GM23248 (cell line): ENCODE measurements around the gene RANGAP1. TPM values are rescaled to one million over a fixed set of nuclear protein-coding genes. Genes with fewer than 3 reads are reported as not detected.

Experiments
- DNase-seq: peaks from one replicate; pipeline ENCODE4 v3.0.0-alpha.2; 2015
- H2AFZ ChIP-seq: fragments of 200-600 bp; sonication (generic); 2 replicates; pipeline ENCODE4 v1.6.1; 2016; ENCODE audit warnings: antibody characterized with exemption
- H3F3A ChIP-seq: fragments of 200-600 bp; sonication (generic); 2 replicates; pipeline ENCODE4 v1.6.1; 2016; ENCODE audit warnings: mild to moderate bottlenecking, antibody characterized with exemption, mixed run types; ENCODE audit not compliant: insufficient read depth
- H3K27ac ChIP-seq: fragments of 200-600 bp; sonication (generic); 2 replicates; pipeline ENCODE4 v1.5.1; 2016; ENCODE audit warnings: mild to moderate bottlenecking
- H3K27me3 ChIP-seq: fragments of 200-600 bp; sonication (generic); replicated peaks from 2 replicates; pipeline ENCODE4 v1.6.1; 2016; ENCODE audit warnings: mild to moderate bottlenecking; ENCODE audit not compliant: insufficient read depth
- H3K36me3 ChIP-seq: fragments of 200-600 bp; sonication (generic); 2 replicates; pipeline ENCODE4 v1.6.1; 2016; ENCODE audit warnings: low read depth, mild to moderate bottlenecking
- H3K4me1 ChIP-seq: fragments of 200-600 bp; sonication (generic); 2 replicates; pipeline ENCODE4 v1.6.1; 2016; ENCODE audit warnings: mild to moderate bottlenecking; ENCODE audit not compliant: insufficient read depth
- H3K4me2 ChIP-seq: fragments of 200-600 bp; sonication (generic); one replicate; pipeline ENCODE4 v1.6.1; 2016; ENCODE audit warnings: mild to moderate bottlenecking; ENCODE audit not compliant: unreplicated experiment
- H3K4me3 ChIP-seq: fragments of 200-600 bp; sonication (generic); 2 replicates; pipeline ENCODE4 v1.5.1; 2016; ENCODE audit warnings: mild to moderate bottlenecking
- H3K79me2 ChIP-seq: fragments of 200-600 bp; sonication (generic); 2 replicates; pipeline ENCODE4 v1.6.1; 2016; ENCODE audit warnings: mild to moderate bottlenecking; ENCODE audit not compliant: insufficient read depth
- H3K9ac ChIP-seq: fragments of 200-600 bp; sonication (generic); 2 replicates; pipeline ENCODE4 v1.6.1; 2016; ENCODE audit warnings: mild to moderate bottlenecking
- H3K9me2 ChIP-seq: fragments of 200-600 bp; sonication (generic); 2 replicates; pipeline ENCODE4 v1.6.1; 2016; ENCODE audit warnings: mixed run types, mild to moderate bottlenecking, moderate library complexity; ENCODE audit not compliant: insufficient read depth
- H3K9me3 ChIP-seq: fragments of 200-600 bp; sonication (generic); one replicate; pipeline ENCODE4 v1.6.1; 2017; ENCODE audit warnings: low read depth
- H4K20me1 ChIP-seq: fragments of 200-600 bp; sonication (generic); 2 replicates; pipeline ENCODE4 v1.6.0; 2016; ENCODE audit not compliant: insufficient read depth
- EZH2 ChIP-seq: fragments of 200-600 bp; sonication (generic); IDR thresholded peaks from 2 replicates; pipeline ENCODE4 v1.6.1; 2018; ENCODE audit warnings: antibody characterized with exemption, mild to moderate bottlenecking; ENCODE audit not compliant: insufficient read depth, poor library complexity, severe bottlenecking
- EZH2phosphoT487 ChIP-seq: fragments of 200-600 bp; sonication (generic); IDR thresholded peaks from 2 replicates; pipeline ENCODE4 v1.6.1; 2018; ENCODE audit warnings: antibody characterized with exemption, moderate library complexity, mild to moderate bottlenecking, low read depth; ENCODE audit not compliant: insufficient read depth
- WGBS, 2 experiments: methylation state at CpG; one replicate each; pipeline ENCODE4 v1.1.6; 2015 to 2017; ENCODE audit warnings: low lambda C conversion rate in 2 of 2, low coverage in 1 of 2; ENCODE audit errors: missing lambda C conversion rate in 2 of 2; 5-methylcytosine and 5-hydroxymethylcytosine counted together
- in situ Hi-C: fragments of 300-500 bp; cut with MboI; formaldehyde crosslinking; loops from 2 replicates; pipeline ENCODE4 v1.15.0; 2020
- polyA plus RNA-seq: library from polyadenylated mRNA; unstranded; fragments of >200 nt; fragmentation: Nextera tagmentation; extraction: Ambion mirVana; gene quantifications from 2 replicates; pipeline ENCODE4 v1.2.1, GENCODE V29; 2016
- total RNA-seq: library from RNA; depleted of rRNA; stranded (reverse); fragments of >200 nt; shearing (Covaris generic); gene quantifications from 2 replicates; pipeline ENCODE4 v1.2.3, GENCODE V29; 2014

Gene RANGAP1
- total and polyA plus RNA-seq, 2 experiments from 2014 or later = 52.3 to 73.5 TPM

DNA sequence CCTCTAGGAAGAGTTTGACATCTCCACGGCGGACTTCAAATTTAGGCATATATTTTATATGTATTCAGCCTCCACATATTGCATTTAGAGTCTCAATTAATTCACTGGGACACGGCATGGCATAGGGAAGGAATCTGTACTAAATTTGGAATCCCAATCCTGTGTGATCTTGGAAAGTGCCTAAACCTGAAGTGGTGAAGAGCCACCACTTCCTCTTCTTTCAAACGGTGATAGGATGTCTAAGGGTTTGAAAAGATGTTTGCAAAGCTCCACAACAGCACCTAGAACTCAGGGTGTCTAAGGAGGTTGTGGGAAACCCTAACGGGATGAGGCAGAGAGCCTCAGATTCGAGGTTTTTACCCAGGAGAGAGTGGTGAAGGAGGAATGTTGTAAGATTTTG, 81.9 kb downstream of the RANGAP1 start:
- WGBS, 2 experiments = 56 to 67% methylated on average over 6 of the region's 6 CpGs
- Histone ChIP-seq H4K20me1 (no peaks in the 10 kb centered on the region), H2AFZ (no peak overlapping the region), H3F3A (no peaks in the 10 kb centered on the region), H3K27me3 (no peaks in the 10 kb centered on the region), H3K27ac (no peak overlapping the region), H3K9me2 (no peaks in the 10 kb centered on the region), H3K4me3 (no peak overlapping the region), H3K4me2 (no peak overlapping the region), H3K9ac (no peak overlapping the region), H3K36me3 (no peaks in the 10 kb centered on the region; the same call in 1 of the 2 replicates), H3K9me3 (no peaks in the 10 kb centered on the region), H3K4me1 (peaks cover 5% of the 10 kb centered on the region), H3K79me2 (peaks cover 39% of the 10 kb centered on the region)
- no peak for TF ChIP-seq EZH2phosphoT487
- TF ChIP-seq EZH2 = no peak
- DNase-seq = no peak
- in situ Hi-C loops = no loop called here

- H2AFZ ChIP-seq = no peak overlapping the region
- WGBS, 2 experiments = 64 to 72% methylated on average over 2 of the region's 2 CpGs
- no peak overlapping the region for H3K27ac ChIP-seq
- no peak overlapping the region for H3K4me3 ChIP-seq
- no peaks in the 10 kb centered on the region; the same call in 1 of the 2 replicates for H3K36me3 ChIP-seq
- TF ChIP-seq EZH2 (no peak), EZH2phosphoT487 (no peak)
- H3K4me2 ChIP-seq = no peak overlapping the region
- no peaks in the 10 kb centered on the region for H3K9me2 ChIP-seq
- H3F3A ChIP-seq = no peaks in the 10 kb centered on the region
- no peaks in the 10 kb centered on the region for H3K27me3 ChIP-seq
- peaks cover 11% of the 10 kb centered on the region for H3K4me1 ChIP-seq
- H3K9ac ChIP-seq = no peak overlapping the region
- H3K79me2 ChIP-seq = peaks cover 30% of the 10 kb centered on the region
- H4K20me1 ChIP-seq = no peaks in the 10 kb centered on the region
- in situ Hi-C loops = no loop called here
- DNase-seq = no peak
- no peaks in the 10 kb centered on the region for H3K9me3 ChIP-seq
Observed at GRCh38 chr22:41203118-41203517, 82.9 kb downstream of the RANGAP1 start.

DNA sequence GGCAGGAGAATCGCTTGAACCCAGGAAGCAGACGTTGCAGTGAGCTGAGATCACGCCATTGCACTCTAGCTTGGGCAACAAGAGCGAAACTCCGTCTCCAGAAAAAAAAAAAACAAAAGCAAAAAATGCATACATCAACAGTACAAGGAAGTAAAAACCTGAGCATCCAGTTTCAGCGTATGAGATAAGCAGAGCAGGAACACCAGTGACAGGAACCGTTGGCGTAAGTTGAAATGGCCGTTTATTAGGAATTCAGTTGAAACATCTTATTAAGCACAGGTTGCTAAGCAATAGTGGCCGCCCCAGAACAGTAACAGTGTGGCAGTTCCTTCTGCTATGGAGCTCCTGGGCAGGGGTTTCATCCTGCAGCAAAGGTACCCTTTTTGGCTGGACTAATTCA, 84.8 kb downstream of the RANGAP1 start:
- Histone ChIP-seq H3K9me3 (no peaks in the 10 kb centered on the region), H3K36me3 (no peaks in the 10 kb centered on the region), H3K4me1 (peaks cover 11% of the 10 kb centered on the region), H4K20me1 (no peaks in the 10 kb centered on the region), H3K4me2 (no peak overlapping the region), H3K79me2 (peaks cover 10% of the 10 kb centered on the region), H3K9me2 (no peaks in the 10 kb centered on the region), H3K27ac (no peak overlapping the region), H3K4me3 (no peak overlapping the region), H3K27me3 (no peaks in the 10 kb centered on the region), H3K9ac (no peak overlapping the region), H3F3A (no peaks in the 10 kb centered on the region), H2AFZ (no peak overlapping the region)
- WGBS, 2 experiments = 73 to 77% methylated on average over 10 of the region's 10 CpGs
- TF ChIP-seq EZH2phosphoT487 (no peak), EZH2 (no peak)
- no peak for DNase-seq
- in situ Hi-C loops = no loop called here

- Histone ChIP-seq H3K9me3 (no peaks in the 10 kb centered on the region), H3K9ac (peak overlapping the region; percentile 24; the same call in 1 of the 2 replicates), H3K79me2 (no peaks in the 10 kb centered on the region), H3K4me2 (peak overlapping the region; percentile 77), H3K4me1 (0 out of 2 replicates have a peak, but pooled peaks cover 6% of the 10 kb centered on the region), H3K27me3 (no peaks in the 10 kb centered on the region), H2AFZ (peak overlapping the region; percentile 80), H3K9me2 (no peaks in the 10 kb centered on the region), H3K36me3 (no peaks in the 10 kb centered on the region), H3K4me3 (peak overlapping the region; percentile 77), H3K27ac (no peak overlapping the region), H4K20me1 (no peaks in the 10 kb centered on the region), H3F3A (no peaks in the 10 kb centered on the region)
- TF ChIP-seq EZH2 (no peak), EZH2phosphoT487 (no peak)
- 2% methylated on average over 9 of the region's 9 CpGs for WGBS, 2 experiments
- DNase-seq = peak; percentile 63
- in situ Hi-C loops = no loop called here
Observed at GRCh38 chr22:41198027-41198580, 87.9 kb downstream of the RANGAP1 start.
